ENCODE measurements around the gene NPAS3. TPM values are rescaled to one million over a fixed set of nuclear protein-coding genes. Genes with fewer than 3 reads are reported as not detected.

Gene NPAS3
- total RNA-seq, 2 donors from 2014 or later: 0.33 to 0.78 TPM

DNA sequence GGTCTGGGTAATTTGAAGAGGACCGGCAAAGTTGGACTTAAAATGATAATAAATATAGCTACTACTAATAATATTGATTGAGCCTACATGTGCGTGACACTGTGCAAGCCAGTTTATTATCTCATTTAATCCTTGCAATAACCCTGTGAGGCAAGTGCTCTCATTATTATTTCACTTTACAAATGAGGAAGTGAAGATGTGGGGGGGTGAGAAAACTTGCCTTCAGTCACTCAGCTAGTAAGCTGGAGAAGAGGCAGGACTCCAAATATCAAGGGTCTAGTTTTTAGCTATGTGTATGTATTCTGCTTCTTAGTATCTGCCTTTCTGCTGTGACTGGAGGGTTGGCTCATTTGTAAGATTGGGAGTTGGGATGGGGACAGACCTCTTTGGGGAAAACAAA is 39.2 kb downstream of the NPAS3 start:
- Histone ChIP-seq H3K9me3 (no peaks in the 10 kb centered on the region), H3K4me1 (no peaks in the 10 kb centered on the region), H3K27me3 (no peaks in the 10 kb centered on the region), H3K4me3 (no peak overlapping the region), H3K27ac (no peak overlapping the region), H3K36me3 (replicated peaks in 1 of 2; ENCODE audit: insufficient read depth in 1 of 2, low read depth in 2 of 2) (no peaks in the 10 kb centered on the region)
- DNase-seq: no peak
- TF ChIP-seq, protein P1, sequence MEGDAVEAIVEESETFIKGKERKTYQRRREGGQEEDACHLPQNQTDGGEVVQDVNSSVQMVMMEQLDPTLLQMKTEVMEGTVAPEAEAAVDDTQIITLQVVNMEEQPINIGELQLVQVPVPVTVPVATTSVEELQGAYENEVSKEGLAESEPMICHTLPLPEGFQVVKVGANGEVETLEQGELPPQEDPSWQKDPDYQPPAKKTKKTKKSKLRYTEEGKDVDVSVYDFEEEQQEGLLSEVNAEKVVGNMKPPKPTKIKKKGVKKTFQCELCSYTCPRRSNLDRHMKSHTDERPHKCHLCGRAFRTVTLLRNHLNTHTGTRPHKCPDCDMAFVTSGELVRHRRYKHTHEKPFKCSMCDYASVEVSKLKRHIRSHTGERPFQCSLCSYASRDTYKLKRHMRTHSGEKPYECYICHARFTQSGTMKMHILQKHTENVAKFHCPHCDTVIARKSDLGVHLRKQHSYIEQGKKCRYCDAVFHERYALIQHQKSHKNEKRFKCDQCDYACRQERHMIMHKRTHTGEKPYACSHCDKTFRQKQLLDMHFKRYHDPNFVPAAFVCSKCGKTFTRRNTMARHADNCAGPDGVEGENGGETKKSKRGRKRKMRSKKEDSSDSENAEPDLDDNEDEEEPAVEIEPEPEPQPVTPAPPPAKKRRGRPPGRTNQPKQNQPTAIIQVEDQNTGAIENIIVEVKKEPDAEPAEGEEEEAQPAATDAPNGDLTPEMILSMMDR (IDR thresholded peaks at IDR 0.05): no peak
- no peak for TF ChIP-seq POLR2A (IDR thresholded peaks at IDR 0.05)
- 74 to 91% methylated on average over 2 of the region's 2 CpGs for WGBS, 2 donors
- intact Hi-C loops (cut with DNase I): no loop called here
- no peak for ATAC-seq

DNA sequence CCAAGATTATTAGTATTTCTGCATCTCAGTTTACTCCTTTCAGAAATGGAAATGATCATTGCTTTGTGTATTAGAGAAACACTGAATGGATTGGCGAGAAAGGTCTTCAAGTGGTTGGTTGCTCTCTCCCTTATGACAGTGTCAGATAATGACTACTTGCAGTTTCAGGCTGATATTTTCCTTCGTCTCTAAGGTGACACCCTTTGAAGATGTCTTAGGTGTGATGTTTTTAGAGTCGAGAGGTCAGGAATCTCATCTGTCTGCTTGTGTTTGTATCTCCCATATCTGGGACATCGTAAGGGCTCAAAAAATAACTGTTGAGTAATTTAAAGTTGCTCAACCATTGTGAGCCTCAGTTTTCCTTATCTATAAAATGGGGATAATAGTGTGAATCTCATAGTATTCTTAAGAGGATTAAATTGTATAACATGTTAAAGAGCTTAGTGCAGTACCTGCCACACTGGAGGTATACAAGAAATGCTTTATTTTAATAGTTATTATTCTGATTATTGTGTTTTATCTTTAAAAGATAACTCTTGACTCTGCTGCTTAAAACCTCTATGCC is 40.1 kb downstream of the NPAS3 start:
- ATAC-seq: no peak

DNA sequence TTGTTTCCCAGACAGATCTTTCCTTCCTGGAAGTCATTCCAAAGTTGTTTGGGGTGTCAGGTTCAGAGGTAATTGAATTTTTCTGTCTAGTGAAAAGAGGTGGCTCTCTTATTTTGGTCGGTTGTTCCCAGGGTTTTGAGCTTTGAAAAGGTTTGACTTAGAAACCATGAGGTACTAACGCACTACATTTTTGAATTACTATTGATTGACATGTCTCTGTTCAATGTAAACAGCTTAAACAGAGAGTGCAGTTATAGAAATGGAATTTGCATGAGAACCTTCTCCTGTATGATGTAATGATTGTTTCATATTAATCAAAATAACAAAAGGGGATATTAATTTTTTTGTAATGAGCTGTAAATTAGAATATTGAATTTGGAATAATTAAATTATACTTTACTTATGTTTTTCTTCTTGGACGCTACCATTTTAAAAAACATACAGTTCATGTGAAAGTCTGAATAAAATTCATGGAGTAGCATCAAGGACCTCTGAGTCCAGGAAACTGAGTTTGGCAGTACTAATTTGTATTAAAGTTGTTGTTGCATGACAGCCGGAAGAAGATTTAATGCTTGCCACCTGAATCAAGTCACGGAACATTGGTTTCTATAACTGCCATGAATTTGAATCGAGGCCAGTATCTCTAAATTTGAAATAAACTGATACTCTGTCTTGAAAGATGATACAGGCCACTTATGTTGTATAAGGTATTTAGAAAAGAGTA is 41.7 kb downstream of the NPAS3 start:
- no peak overlapping the region for H3K4me3 ChIP-seq
- no peaks in the 10 kb centered on the region for H3K9me3 ChIP-seq
- H3K4me1 ChIP-seq: no peaks in the 10 kb centered on the region
- H3K27ac ChIP-seq: no peak overlapping the region
- no peaks in the 10 kb centered on the region for H3K27me3 ChIP-seq
- no peaks in the 10 kb centered on the region for H3K36me3 ChIP-seq (replicated peaks in 1 of 2; ENCODE audit: insufficient read depth in 1 of 2, low read depth in 2 of 2)
- WGBS, 2 donors: 79 to 86% methylated on average over 6 of the region's 6 CpGs
- TF ChIP-seq, protein P1 (IDR thresholded peaks at IDR 0.05): no peak
- ATAC-seq: no peak
- intact Hi-C loops (cut with DNase I): no loop called here
- DNase-seq: no peak

More for the DNA sequence above, 40.1 kb downstream of the NPAS3 start:
- H3K4me1 ChIP-seq: no peaks in the 10 kb centered on the region
- 89 to 92% methylated on average over 4 of the region's 4 CpGs for WGBS, 2 donors
- H3K9me3 ChIP-seq: no peaks in the 10 kb centered on the region
- TF ChIP-seq POLR2A (IDR thresholded peaks at IDR 0.05): no peak
- TF ChIP-seq, protein P1 (IDR thresholded peaks at IDR 0.05): no peak
- intact Hi-C loops (cut with DNase I): no loop called here
- H3K4me3 ChIP-seq: no peak overlapping the region
- H3K36me3 ChIP-seq (replicated peaks in 1 of 2; ENCODE audit: insufficient read depth in 1 of 2, low read depth in 2 of 2): no peaks in the 10 kb centered on the region
- H3K27me3 ChIP-seq: no peaks in the 10 kb centered on the region
- no peak overlapping the region for H3K27ac ChIP-seq
- DNase-seq: no peak

DNA sequence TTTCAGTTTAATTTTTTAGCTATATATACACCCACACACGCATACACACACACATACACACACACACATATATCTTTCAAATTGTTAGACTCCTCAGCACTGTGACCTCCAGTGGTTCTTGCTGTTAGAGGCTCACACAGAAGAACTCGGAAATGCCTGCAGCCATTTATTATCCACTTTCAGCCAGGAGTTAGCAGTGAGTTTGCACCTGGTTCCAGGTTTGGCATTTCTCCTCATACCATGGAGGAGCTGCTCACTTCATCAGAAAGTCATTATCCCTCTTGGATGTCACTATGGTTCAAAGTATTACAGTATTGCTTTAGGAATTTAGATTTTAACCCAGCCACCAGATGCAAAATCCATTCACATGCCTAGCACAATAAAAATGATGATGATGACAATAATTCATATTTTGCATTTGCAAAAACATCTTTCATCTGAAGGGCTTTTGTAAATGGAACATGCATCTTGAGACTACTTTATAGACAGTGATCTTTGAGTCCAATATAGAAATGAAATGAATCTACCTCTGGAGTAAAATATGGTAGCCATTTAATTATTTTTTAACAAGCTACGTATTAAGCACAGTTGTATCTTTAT is 42.3 kb downstream of the NPAS3 start:
- 61 to 67% methylated on average over 3 of the region's 3 CpGs for WGBS, 2 donors
- Histone ChIP-seq H3K36me3 (replicated peaks in 1 of 2; ENCODE audit: insufficient read depth in 1 of 2, low read depth in 2 of 2) (no peaks in the 10 kb centered on the region), H3K4me3 (no peak overlapping the region), H3K9me3 (no peaks in the 10 kb centered on the region), H3K27me3 (no peaks in the 10 kb centered on the region), H3K27ac (no peak overlapping the region), H3K4me1 (no peaks in the 10 kb centered on the region)
- ATAC-seq (no peak), DNase-seq (no peak)
- TF ChIP-seq POLR2A (IDR thresholded peaks at IDR 0.05): no peak
- TF ChIP-seq, protein P1 (IDR thresholded peaks at IDR 0.05): no peak
- intact Hi-C loops (cut with DNase I): no loop called here
